SK-N-SH treated with all-trans-retinoic acid at 6 μM for 48 hours (cell line): Measurements from ENCODE around the gene RAPGEF5.

ENCODE experiments used
- ATAC-seq: fragments of 200-7000 bp; cut with Tn5 transposase; 3 replicates; pipeline ENCODE4 v1.9.1; 2020; ENCODE audit warnings: mild to moderate bottlenecking, moderate library complexity
- ARNTL ChIP-seq: fragments of 450-650 bp; formaldehyde crosslinking; IDR thresholded peaks from 2 replicates; pipeline ENCODE4 v1.5.0; 2020; ENCODE audit warnings: low read depth, mild to moderate bottlenecking, moderate library complexity, borderline replicate concordance
- BACH2 ChIP-seq: fragments of 250-450 bp; sonication (Bioruptor Pico); IDR thresholded peaks from 2 replicates; pipeline ENCODE4 v1.9.0; 2021; ENCODE audit warnings: mild to moderate bottlenecking, borderline replicate concordance
- CREB5 ChIP-seq: fragments of 250-450 bp; sonication (Bioruptor Pico); IDR thresholded peaks from 2 replicates; pipeline ENCODE4 v1.5.1; 2020; ENCODE audit warnings: low read depth, mild to moderate bottlenecking, moderate library complexity
- CSRNP3 ChIP-seq: fragments of 250-450 bp; sonication (Bioruptor Pico); IDR thresholded peaks from 2 replicates; pipeline ENCODE4 v1.5.1; 2021; ENCODE audit warnings: mild to moderate bottlenecking, moderate library complexity
- GLIS3 ChIP-seq: fragments of 250-450 bp; sonication (Bioruptor Pico); IDR thresholded peaks from 2 replicates; pipeline ENCODE4 v1.5.0; 2020; ENCODE audit warnings: mild to moderate bottlenecking, moderate library complexity
- ISL1 ChIP-seq: fragments of 250-450 bp; sonication (Bioruptor Pico); IDR thresholded peaks from 2 replicates; pipeline ENCODE4 v2.1.2; 2022; ENCODE audit warnings: mild to moderate bottlenecking, moderate library complexity
- OSR1 ChIP-seq: fragments of 250-450 bp; sonication (Bioruptor Pico); IDR thresholded peaks from 2 replicates; pipeline ENCODE4 v1.8.0; 2022; ENCODE audit warnings: moderate library complexity, mild to moderate bottlenecking, inconsistent platforms
- PATZ1 ChIP-seq: fragments of 250-450 bp; sonication (Bioruptor Pico); IDR thresholded peaks from 2 replicates; pipeline ENCODE4 v1.8.0; 2020; ENCODE audit warnings: mild to moderate bottlenecking, moderate library complexity, borderline replicate concordance
- POU6F1 ChIP-seq: fragments of 250-450 bp; sonication (Bioruptor Pico); IDR thresholded peaks from 2 replicates; pipeline ENCODE4 v1.8.0; 2021; ENCODE audit warnings: low read depth, mild to moderate bottlenecking, moderate library complexity, borderline replicate concordance
- PPARA ChIP-seq: fragments of 250-450 bp; sonication (Bioruptor Pico); IDR thresholded peaks from 2 replicates; pipeline ENCODE4 v1.5.0; 2020; ENCODE audit warnings: mild to moderate bottlenecking, borderline replicate concordance
- RARB ChIP-seq: fragments of 250-450 bp; sonication (Bioruptor Pico); IDR thresholded peaks from 2 replicates; pipeline ENCODE4 v1.8.0; 2021; ENCODE audit warnings: mild to moderate bottlenecking, moderate library complexity
- SNAI2 ChIP-seq: fragments of 250-450 bp; sonication (Bioruptor Pico); IDR thresholded peaks from 2 replicates; pipeline ENCODE4 v1.5.0; 2020; ENCODE audit warnings: mild to moderate bottlenecking, moderate library complexity
- TCF4 ChIP-seq: fragments of 250-450 bp; sonication (Bioruptor Pico); IDR thresholded peaks from 2 replicates; pipeline ENCODE4 v1.8.0; 2021; ENCODE audit warnings: mild to moderate bottlenecking, moderate library complexity, borderline replicate concordance
- TOX ChIP-seq: fragments of 250-450 bp; sonication (Bioruptor Pico); IDR thresholded peaks from 2 replicates; pipeline ENCODE4 v1.8.0; 2021; ENCODE audit warnings: mild to moderate bottlenecking, moderate library complexity, borderline replicate concordance
- TSHZ2 ChIP-seq: fragments of 250-450 bp; sonication (Bioruptor Pico); IDR thresholded peaks from 2 replicates; pipeline ENCODE4 v1.5.0; 2020; ENCODE audit warnings: mild to moderate bottlenecking, moderate library complexity
- ZC3H10 ChIP-seq: fragments of 250-450 bp; sonication (Bioruptor Pico); IDR thresholded peaks from 2 replicates; pipeline ENCODE4 v1.5.1; 2021; ENCODE audit warnings: mild to moderate bottlenecking, moderate library complexity
- ZFP3 ChIP-seq: fragments of 250-450 bp; sonication (Bioruptor Pico); IDR thresholded peaks from 2 replicates; pipeline ENCODE4 v1.5.0; 2020; ENCODE audit warnings: mild to moderate bottlenecking, moderate library complexity
- ZFP30 ChIP-seq: fragments of 450-650 bp; formaldehyde crosslinking; IDR thresholded peaks from 2 replicates; pipeline ENCODE4 v1.5.0; 2022; ENCODE audit warnings: mild to moderate bottlenecking, moderate library complexity
- ZNF8 ChIP-seq: fragments of 450-650 bp; formaldehyde crosslinking; IDR thresholded peaks from 2 replicates; pipeline ENCODE4 v1.5.0; 2020; ENCODE audit warnings: mild to moderate bottlenecking, moderate library complexity

RAPGEF5 gene

GRCh38 chr7:22378199-22378980, 21.4 kb upstream of the RAPGEF5 start:
- no peak for ATAC-seq
- TF ChIP-seq BACH2 (no peak), GLIS3 (CRISPR knock-in tag) (no peak)

GRCh38 chr7:22377703-22378102, 20.7 kb upstream of the RAPGEF5 start:
- TF ChIP-seq GLIS3 (CRISPR knock-in tag) = no peak
- TF ChIP-seq PPARA = no peak

GRCh38 chr7:22375359-22376048, 18.6 kb upstream of the RAPGEF5 start:
- ATAC-seq = peak; percentile 56

More at GRCh38 chr7:22377703-22378102, 20.7 kb upstream of the RAPGEF5 start:
- peak; percentile 22 for ATAC-seq

GRCh38 chr7:22373911-22374310, 17.0 kb upstream of the RAPGEF5 start:
- no peak for ATAC-seq
- TF ChIP-seq CREB5 (CRISPR knock-in tag) = no peak

More at GRCh38 chr7:22375359-22376048, 18.6 kb upstream of the RAPGEF5 start:
- TF ChIP-seq GLIS3 (CRISPR knock-in tag) = no peak
- peak; percentile 62; the same call in 1 of the 2 replicates for TF ChIP-seq TCF4
- no peak for TF ChIP-seq PPARA
- TF ChIP-seq RARB (CRISPR knock-in tag) = no peak
- TF ChIP-seq ZFP3 (CRISPR knock-in tag) = peak; percentile 97
- no peak for TF ChIP-seq ZNF8 (CRISPR knock-in tag)
- no peak for TF ChIP-seq ZFP30 (CRISPR knock-in tag)

GRCh38 chr7:22373388-22373787, 16.4 kb upstream of the RAPGEF5 start:
- ATAC-seq = no peak

GRCh38 chr7:22372863-22373262, 15.9 kb upstream of the RAPGEF5 start:
- ATAC-seq = no peak
- TF ChIP-seq TSHZ2 (CRISPR knock-in tag) = no peak
- TF ChIP-seq ZNF8 (CRISPR knock-in tag) = no peak
- TF ChIP-seq PPARA = no peak
- no peak for TF ChIP-seq POU6F1
- TF ChIP-seq CSRNP3 (CRISPR knock-in tag) = no peak
- TF ChIP-seq TOX (CRISPR knock-in tag) = no peak
- TF ChIP-seq SNAI2 (CRISPR knock-in tag) = no peak
- no peak for TF ChIP-seq ZFP30 (CRISPR knock-in tag)
- no peak for TF ChIP-seq OSR1
- TF ChIP-seq CREB5 (CRISPR knock-in tag) = no peak
- no peak for TF ChIP-seq ZFP3 (CRISPR knock-in tag)
- no peak for TF ChIP-seq TCF4
- TF ChIP-seq ARNTL = no peak
- no peak for TF ChIP-seq ZC3H10 (CRISPR knock-in tag)

More at GRCh38 chr7:22373388-22373787, 16.4 kb upstream of the RAPGEF5 start:
- no peak for TF ChIP-seq ISL1 (CRISPR knock-in tag)
- no peak for TF ChIP-seq PATZ1 (CRISPR knock-in tag)
- TF ChIP-seq ZFP30 (CRISPR knock-in tag) = no peak
- no peak for TF ChIP-seq ZFP3 (CRISPR knock-in tag)
